Measurements from ENCODE around the gene BLZF1.
"Not testable (repeated sequence)": the region's sequence is repeated elsewhere in the genome, so short reads cannot be mapped to it uniquely, and the experiment has no call there.

Gene BLZF1

GRCh38 chr1:169326956-169327268, 41.1 kb upstream of the BLZF1 start:
- Histone ChIP-seq H2AFZ (ENCODE audit: low read depth, low read length, severe bottlenecking) (no peak overlapping the region), H3K9me3 (ENCODE audit: insufficient read depth, low read length) (no peaks in the 10 kb centered on the region), H3K4me3 (ENCODE audit: insufficient read depth, low read length, poor library complexity, severe bottlenecking) (no peak overlapping the region), H3K27me3 (ENCODE audit: low read length) (no peaks in the 10 kb centered on the region), H3K36me3 (ENCODE audit: low read length) (no peaks in the 10 kb centered on the region), H3K9me2 (replicated peaks; ENCODE audit: insufficient read depth, low read length) (no peaks in the 10 kb centered on the region), H3K27ac (ENCODE audit: low read depth, low read length) (no peak overlapping the region), H3F3A (ENCODE audit: insufficient read depth) (no peaks in the 10 kb centered on the region), H3K4me2 (ENCODE audit: low read depth, low read length, poor library complexity, severe bottlenecking) (no peak overlapping the region), H3K79me2 (ENCODE audit: insufficient read depth, low read length) (no peaks in the 10 kb centered on the region), H4K20me1 (ENCODE audit: low read depth, low read length) (no peaks in the 10 kb centered on the region; the same call in 1 of the 2 replicates), H3K9ac (ENCODE audit: low read length) (no peak overlapping the region)
- TF ChIP-seq CTCF (IDR thresholded peaks at IDR 0.05; ENCODE audit: insufficient read depth, low read length, poor library complexity, severe bottlenecking) = no peak
- TF ChIP-seq EZH2phosphoT487 (conservative IDR thresholded peaks at IDR 0.05; ENCODE audit: low read length) = no peak

- no peaks in the 10 kb centered on the region for H3F3A ChIP-seq (ENCODE audit: insufficient read depth)
- no peak overlapping the region for H3K27ac ChIP-seq (ENCODE audit: low read depth, low read length)
- TF ChIP-seq EZH2phosphoT487 (conservative IDR thresholded peaks at IDR 0.05; ENCODE audit: low read length) = no peak
- no peak for TF ChIP-seq CTCF (IDR thresholded peaks at IDR 0.05; ENCODE audit: insufficient read depth, low read length, poor library complexity, severe bottlenecking)
- no peaks in the 10 kb centered on the region for H3K79me2 ChIP-seq (ENCODE audit: insufficient read depth, low read length)
- no peaks in the 10 kb centered on the region for H3K36me3 ChIP-seq (ENCODE audit: low read length)
- no peak overlapping the region for H2AFZ ChIP-seq (ENCODE audit: low read depth, low read length, severe bottlenecking)
- no peaks in the 10 kb centered on the region for H3K9me2 ChIP-seq (replicated peaks; ENCODE audit: insufficient read depth, low read length)
- no peak overlapping the region for H3K4me3 ChIP-seq (ENCODE audit: insufficient read depth, low read length, poor library complexity, severe bottlenecking)
- no peaks in the 10 kb centered on the region for H3K9me3 ChIP-seq (ENCODE audit: insufficient read depth, low read length)
- no peaks in the 10 kb centered on the region; the same call in 1 of the 2 replicates for H4K20me1 ChIP-seq (ENCODE audit: low read depth, low read length)
- no peaks in the 10 kb centered on the region for H3K27me3 ChIP-seq (ENCODE audit: low read length)
- H3K4me2 ChIP-seq (ENCODE audit: low read depth, low read length, poor library complexity, severe bottlenecking) = no peak overlapping the region
- H3K9ac ChIP-seq (ENCODE audit: low read length) = no peak overlapping the region
Observed at GRCh38 chr1:169327875-169328274, 40.1 kb upstream of the BLZF1 start.

GRCh38 chr1:169329383-169329782, 38.6 kb upstream of the BLZF1 start:
- Histone ChIP-seq H3F3A (ENCODE audit: insufficient read depth) (no peaks in the 10 kb centered on the region), H3K4me2 (ENCODE audit: low read depth, low read length, poor library complexity, severe bottlenecking) (no peak overlapping the region), H3K27me3 (ENCODE audit: low read length) (no peaks in the 10 kb centered on the region), H3K4me3 (ENCODE audit: insufficient read depth, low read length, poor library complexity, severe bottlenecking) (no peak overlapping the region), H3K79me2 (ENCODE audit: insufficient read depth, low read length) (no peaks in the 10 kb centered on the region), H3K36me3 (ENCODE audit: low read length) (no peaks in the 10 kb centered on the region), H3K9me2 (replicated peaks; ENCODE audit: insufficient read depth, low read length) (no peaks in the 10 kb centered on the region), H3K27ac (ENCODE audit: low read depth, low read length) (no peak overlapping the region), H4K20me1 (ENCODE audit: low read depth, low read length) (no peaks in the 10 kb centered on the region; the same call in 1 of the 2 replicates), H2AFZ (ENCODE audit: low read depth, low read length, severe bottlenecking) (no peak overlapping the region), H3K9me3 (ENCODE audit: insufficient read depth, low read length) (no peaks in the 10 kb centered on the region), H3K9ac (ENCODE audit: low read length) (no peak overlapping the region)
- TF ChIP-seq CTCF (IDR thresholded peaks at IDR 0.05; ENCODE audit: insufficient read depth, low read length, poor library complexity, severe bottlenecking) (no peak), EZH2phosphoT487 (conservative IDR thresholded peaks at IDR 0.05; ENCODE audit: low read length) (no peak)

GRCh38 chr1:169330927-169331326, 37.1 kb upstream of the BLZF1 start:
- Histone ChIP-seq H3K9me2 (replicated peaks; ENCODE audit: insufficient read depth, low read length) (no peaks in the 10 kb centered on the region), H3K27me3 (ENCODE audit: low read length) (no peaks in the 10 kb centered on the region), H3K9ac (ENCODE audit: low read length) (no peak overlapping the region), H3K4me3 (ENCODE audit: insufficient read depth, low read length, poor library complexity, severe bottlenecking) (no peak overlapping the region), H3K79me2 (ENCODE audit: insufficient read depth, low read length) (no peaks in the 10 kb centered on the region), H3F3A (ENCODE audit: insufficient read depth) (no peaks in the 10 kb centered on the region), H3K36me3 (ENCODE audit: low read length) (no peaks in the 10 kb centered on the region), H3K9me3 (ENCODE audit: insufficient read depth, low read length) (no peaks in the 10 kb centered on the region), H2AFZ (ENCODE audit: low read depth, low read length, severe bottlenecking) (no peak overlapping the region), H4K20me1 (ENCODE audit: low read depth, low read length) (no peaks in the 10 kb centered on the region), H3K4me2 (ENCODE audit: low read depth, low read length, poor library complexity, severe bottlenecking) (no peak overlapping the region), H3K27ac (ENCODE audit: low read depth, low read length) (no peak overlapping the region)
- TF ChIP-seq CTCF (IDR thresholded peaks at IDR 0.05; ENCODE audit: insufficient read depth, low read length, poor library complexity, severe bottlenecking) = no peak
- no peak for TF ChIP-seq EZH2phosphoT487 (conservative IDR thresholded peaks at IDR 0.05; ENCODE audit: low read length)

GRCh38 chr1:169334727-169335126, 33.3 kb upstream of the BLZF1 start:
- H3K27me3 ChIP-seq (ENCODE audit: low read length); H3K4me2 ChIP-seq (ENCODE audit: low read depth, low read length, poor library complexity, severe bottlenecking); H2AFZ ChIP-seq (ENCODE audit: low read depth, low read length, severe bottlenecking); H4K20me1 ChIP-seq (ENCODE audit: low read depth, low read length); H3K9ac ChIP-seq (ENCODE audit: low read length); H3K9me3 ChIP-seq (ENCODE audit: insufficient read depth, low read length); H3K27ac ChIP-seq (ENCODE audit: low read depth, low read length); H3F3A ChIP-seq (ENCODE audit: insufficient read depth); H3K36me3 ChIP-seq (ENCODE audit: low read length); H3K79me2 ChIP-seq (ENCODE audit: insufficient read depth, low read length); H3K9me2 ChIP-seq (replicated peaks; ENCODE audit: insufficient read depth, low read length); H3K4me3 ChIP-seq (ENCODE audit: insufficient read depth, low read length, poor library complexity, severe bottlenecking): not testable (repeated sequence)
